Body of pancreas (tissue), 4 donors: ENCODE measurements around the gene ERC2.

Source experiments
- CTCF ChIP-seq, 7 experiments: fragments of 450-650 bp in 4 of 7; fragments of 200-600 bp in 3 of 7; sonication (generic) in 3 of 7; IDR thresholded peaks; one replicate each; pipeline ENCODE4 v1.5.1; 2016 to 2019; ENCODE audit warnings: antibody characterized with exemption in 7 of 7
- POLR2A ChIP-seq, 3 donors: fragments of 450-650 bp; IDR thresholded peaks; one replicate each; pipeline ENCODE4 v1.6.1; 2016; ENCODE audit warnings: antibody characterized with exemption in 3 of 3, mild to moderate bottlenecking in 2 of 3

GRCh38 chr3:56295161-56295560 lies 173.1 kb downstream of the ERC2 start:
- no peak for TF ChIP-seq CTCF (IDR thresholded peaks at IDR 0.05)
- TF ChIP-seq POLR2A (IDR thresholded peaks at IDR 0.05): no peak
